Osteocyte (in vitro differentiated cells): ENCODE results near the gene SPTBN1. TPM values are rescaled to one million over a fixed set of nuclear protein-coding genes. Genes with fewer than 3 reads are reported as not detected.

Source experiments
- DNase-seq: peaks from one replicate; pipeline ENCODE4 v3.0.0; 2021; ENCODE audit warnings: mixed read lengths; ENCODE audit not compliant: unreplicated experiment; ENCODE audit errors: extremely low spot score
- H3K27ac Mint-ChIP-seq: one replicate; pipeline ENCODE4 v1.8.0; 2021; ENCODE audit warnings: mild to moderate bottlenecking, mixed read lengths; ENCODE audit not compliant: unreplicated experiment
- H3K27me3 Mint-ChIP-seq: one replicate; pipeline ENCODE4 v1.8.0; 2021; ENCODE audit warnings: mixed read lengths; ENCODE audit not compliant: unreplicated experiment
- H3K36me3 Mint-ChIP-seq: one replicate; pipeline ENCODE4 v1.8.0; 2021; ENCODE audit warnings: mixed read lengths; ENCODE audit not compliant: unreplicated experiment
- H3K4me1 Mint-ChIP-seq: one replicate; pipeline ENCODE4 v1.8.0; 2021; ENCODE audit warnings: mixed read lengths; ENCODE audit not compliant: unreplicated experiment
- H3K4me3 Mint-ChIP-seq: one replicate; pipeline ENCODE4 v1.8.0; 2021; ENCODE audit warnings: mild to moderate bottlenecking, moderate library complexity, mixed read lengths; ENCODE audit not compliant: unreplicated experiment
- H3K9me3 Mint-ChIP-seq: one replicate; pipeline ENCODE4 v1.8.0; 2021; ENCODE audit warnings: mixed read lengths; ENCODE audit not compliant: unreplicated experiment
- CTCF ChIP-seq: fragments of 200-600 bp; sonication (generic); IDR thresholded peaks from 2 replicates; pipeline ENCODE4 v1.5.0; 2021; ENCODE audit warnings: antibody characterized with exemption, mild to moderate bottlenecking, moderate library complexity
- total RNA-seq: library from RNA; stranded (reverse); gene quantifications from 2 replicates; pipeline ENCODE4 v1.2.1, GENCODE V29; 2021

SPTBN1 gene
- total RNA-seq, 1 donor from 2014 or later = 248 TPM

GRCh38 chr2:54667726-54668650 is 211.9 kb downstream of the SPTBN1 start:
- no peak overlapping the region for H3K4me3 Mint-ChIP-seq
- H3K4me1 Mint-ChIP-seq = peaks cover 37% of the 10 kb centered on the region
- no peaks in the 10 kb centered on the region for H3K27me3 Mint-ChIP-seq
- no peaks in the 10 kb centered on the region for H3K9me3 Mint-ChIP-seq
- no peak for TF ChIP-seq CTCF
- DNase-seq = peak; percentile 67
- H3K36me3 Mint-ChIP-seq = peaks cover 61% of the 10 kb centered on the region
- H3K27ac Mint-ChIP-seq = no peak overlapping the region

- H3K27ac Mint-ChIP-seq = no peak overlapping the region
- TF ChIP-seq CTCF = no peak
- peaks cover 39% of the 10 kb centered on the region for H3K4me1 Mint-ChIP-seq
- H3K36me3 Mint-ChIP-seq = peaks cover 59% of the 10 kb centered on the region
- no peaks in the 10 kb centered on the region for H3K27me3 Mint-ChIP-seq
- no peaks in the 10 kb centered on the region for H3K9me3 Mint-ChIP-seq
- DNase-seq = peak; percentile 21
- no peak overlapping the region for H3K4me3 Mint-ChIP-seq
These were observed 212.6 kb downstream of the SPTBN1 start for GRCh38 chr2:54668711-54669110.

- peaks cover 38% of the 10 kb centered on the region for H3K4me1 Mint-ChIP-seq
- H3K27me3 Mint-ChIP-seq = no peaks in the 10 kb centered on the region
- H3K36me3 Mint-ChIP-seq = peaks cover 48% of the 10 kb centered on the region
- no peaks in the 10 kb centered on the region for H3K9me3 Mint-ChIP-seq
- DNase-seq = peak; percentile 10
- no peak for TF ChIP-seq CTCF
- no peak overlapping the region for H3K4me3 Mint-ChIP-seq
- peak overlapping the region; percentile 62 for H3K27ac Mint-ChIP-seq
These were observed 213.8 kb downstream of the SPTBN1 start for GRCh38 chr2:54669677-54670484.

DNA sequence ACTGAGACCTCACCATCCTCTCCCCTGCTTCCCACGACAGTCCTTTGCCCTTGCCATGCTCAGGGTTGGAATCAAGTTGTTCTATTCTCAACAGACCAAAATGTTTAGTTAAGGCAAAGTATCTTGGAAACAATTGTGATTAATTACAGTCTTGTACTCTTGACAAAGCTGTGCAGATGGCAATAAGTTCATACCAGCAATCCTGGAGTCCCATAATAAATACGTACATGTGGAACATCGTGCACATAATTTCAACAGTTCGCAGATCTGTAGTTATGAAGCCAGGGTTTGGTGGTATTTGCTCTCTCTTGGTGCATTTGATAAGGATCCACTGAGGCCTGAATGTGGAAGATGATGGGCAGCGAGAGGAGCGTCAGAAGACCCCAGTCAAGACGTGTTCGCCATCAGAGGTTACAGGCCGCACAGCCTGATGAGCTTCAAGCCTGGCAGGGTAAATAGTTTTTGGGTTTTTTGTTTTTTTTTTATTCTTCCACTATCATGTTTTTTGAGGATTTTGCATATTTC is 214.4 kb downstream of the SPTBN1 start:
- TF ChIP-seq CTCF = no peak
- Mint-ChIP-seq H3K27me3 (no peaks in the 10 kb centered on the region), H3K27ac (peak overlapping the region; percentile 59), H3K4me1 (peaks cover 31% of the 10 kb centered on the region), H3K9me3 (no peaks in the 10 kb centered on the region), H3K4me3 (no peak overlapping the region), H3K36me3 (peaks cover 42% of the 10 kb centered on the region)
- peak; percentile 19 for DNase-seq
